SK-N-SH (cell line): ENCODE data around the gene ELOVL4. TPM values are rescaled to one million over a fixed set of nuclear protein-coding genes. Genes with fewer than 3 reads are reported as not detected.

ENCODE experiments used
- CTCF ChIA-PET: fragments of 300-600, 350-600 bp; formaldehyde crosslinking; extraction: SDS; loops from one replicate; lab custom pipeline; 2021; lab: Yijun Ruan, JAX
- POLR2A ChIA-PET: fragments of 350-600 bp; sonication (Branson Sonifier 250); formaldehyde crosslinking; extraction: SDS; loops from one replicate; lab custom pipeline; 2020; ENCODE audit warnings: antibody characterized with exemption, inconsistent platforms; lab: Yijun Ruan, JAX
- DNase-seq: peaks from one replicate; pipeline ENCODE4 v3.0.0; 2012
- H2AFZ ChIP-seq: fragments of 200-600 bp; sonication (generic); 2 replicates; pipeline ENCODE4 v1.8.1; 2016; ENCODE audit warnings: antibody characterized with exemption, mild to moderate bottlenecking, low read depth
- H3F3A ChIP-seq: fragments of 200-600 bp; sonication (generic); replicated peaks from 2 replicates; pipeline ENCODE3; 2016; ENCODE audit warnings: antibody characterized with exemption, mild to moderate bottlenecking; ENCODE audit not compliant: insufficient read depth
- H3K27ac ChIP-seq, 2 experiments: fragments of 200-500 bp in 1 of 2; fragments of 200-600 bp in 1 of 2; sonication (Bioruptor generic) in 1 of 2; sonication (generic), shearing (Covaris generic) in 1 of 2; 2 replicates each; pipeline versions ENCODE4 v1.5.1 to v1.6.1; 2014 to 2016; ENCODE audit warnings: low read depth in 2 of 2, inconsistent platforms in 1 of 2, low read length in 1 of 2, mild to moderate bottlenecking in 1 of 2, mixed read lengths in 1 of 2
- H3K27me3 ChIP-seq: fragments of 200-600 bp; sonication (generic), shearing (Covaris generic); 2 replicates; pipeline ENCODE4 v1.6.1; 2016; ENCODE audit warnings: mixed run types; ENCODE audit not compliant: insufficient read depth
- H3K36me3 ChIP-seq, 2 experiments: fragments of 200-500 bp in 1 of 2; fragments of 200-600 bp in 1 of 2; sonication (Bioruptor generic) in 1 of 2; sonication (generic) in 1 of 2; replicated peaks in 1 of 2; 2 replicates each; pipeline versions ENCODE3 to v1.5.1; 2014 to 2016; ENCODE audit warnings: low read length in 1 of 2, mild to moderate bottlenecking in 1 of 2; ENCODE audit not compliant: insufficient read depth in 2 of 2, control insufficient read depth in 1 of 2
- H3K4me1 ChIP-seq, 2 experiments: fragments of 200-500 bp in 1 of 2; fragments of 200-600 bp in 1 of 2; sonication (Bioruptor generic) in 1 of 2; sonication (generic), shearing (Covaris generic) in 1 of 2; 2 replicates each; pipeline versions ENCODE4 v1.5.1 to v1.6.1; 2014 to 2016; ENCODE audit warnings: low read depth in 1 of 2, low read length in 1 of 2, mixed run types in 1 of 2; ENCODE audit not compliant: insufficient read depth in 2 of 2, control insufficient read depth in 1 of 2
- H3K4me2 ChIP-seq: fragments of 200-600 bp; sonication (generic), shearing (Covaris generic); 2 replicates; pipeline ENCODE4 v1.6.1; 2017; ENCODE audit warnings: mixed run types
- H3K4me3 ChIP-seq, 2 experiments: fragments of 200-500 bp in 1 of 2; fragments of 200-600 bp in 1 of 2; sonication (Bioruptor generic) in 1 of 2; sonication (generic), shearing (Covaris generic) in 1 of 2; 2 replicates each; pipeline versions ENCODE4 v1.5.1 to v1.8.1; 2014 to 2016; ENCODE audit warnings: low read depth in 2 of 2, inconsistent platforms in 1 of 2, low read length in 1 of 2, mild to moderate bottlenecking in 1 of 2, mixed read lengths in 1 of 2, moderate library complexity in 1 of 2
- H3K79me2 ChIP-seq: fragments of 200-600 bp; sonication (generic); 2 replicates; pipeline ENCODE4 v1.8.1; 2017; ENCODE audit warnings: mild to moderate bottlenecking; ENCODE audit not compliant: insufficient read depth
- H3K9ac ChIP-seq: fragments of 200-600 bp; sonication (generic); 2 replicates; pipeline ENCODE4 v1.6.1; 2017; ENCODE audit warnings: mixed run types
- H3K9me2 ChIP-seq: fragments of 200-600 bp; sonication (generic); 2 replicates; pipeline ENCODE4 v1.6.1; 2017; ENCODE audit warnings: mixed run types
- H3K9me3 ChIP-seq: fragments of 200-600 bp; sonication (generic); 2 replicates; pipeline ENCODE4 v1.6.1; 2017; ENCODE audit warnings: mixed run types, mild to moderate bottlenecking, moderate library complexity
- H4K20me1 ChIP-seq: fragments of 200-600 bp; sonication (generic); 2 replicates; pipeline ENCODE4 v1.6.1; 2017; ENCODE audit warnings: mild to moderate bottlenecking, mixed run types; ENCODE audit not compliant: insufficient read depth
- CHD2 ChIP-seq: fragments of 150-350 bp; IDR thresholded peaks from 2 replicates; pipeline ENCODE4 v1.6.1; 2018; ENCODE audit warnings: low read length; ENCODE audit not compliant: partially characterized antibody
- CTCF ChIP-seq: fragments of 200-600 bp; sonication (generic); IDR thresholded peaks from 2 replicates; pipeline ENCODE4 v1.6.1; 2017; ENCODE audit warnings: antibody characterized with exemption, mild to moderate bottlenecking, moderate library complexity
- ELF1 ChIP-seq: IDR thresholded peaks from 2 replicates; pipeline ENCODE4 v1.4.0; 2012
- EP300 ChIP-seq, 2 experiments: IDR thresholded peaks; 2 replicates each; pipeline versions ENCODE4 v1.4.0 to v1.6.1; 2012; ENCODE audit warnings: borderline replicate concordance in 1 of 2, low read depth in 1 of 2, low read length in 1 of 2
- EZH2phosphoT487 ChIP-seq: fragments of 200-600 bp; sonication (generic); IDR thresholded peaks from 2 replicates; pipeline ENCODE4 v1.6.1; 2017; ENCODE audit warnings: low read depth, mixed run types, mild to moderate bottlenecking, antibody characterized with exemption, moderate library complexity, borderline replicate concordance
- FOSL2 ChIP-seq: IDR thresholded peaks from 2 replicates; pipeline ENCODE4 v1.4.0; 2012; ENCODE audit warnings: low read depth, mild to moderate bottlenecking, moderate library complexity, borderline replicate concordance
- FOXJ3 ChIP-seq: sonication (generic); formaldehyde crosslinking; IDR thresholded peaks from 2 replicates; pipeline ENCODE4 v1.5.1; 2020; ENCODE audit warnings: mild to moderate bottlenecking, missing genetic modification reagents
- FOXM1 ChIP-seq: IDR thresholded peaks from 2 replicates; pipeline ENCODE4 v1.4.0; 2012; ENCODE audit warnings: low read depth, mild to moderate bottlenecking
- IRF3 ChIP-seq: fragments of 150-350 bp; IDR thresholded peaks from 2 replicates; pipeline ENCODE4 v1.6.1; 2016; ENCODE audit warnings: mild to moderate bottlenecking, low read depth, low read length
- JUND ChIP-seq: IDR thresholded peaks from 2 replicates; pipeline ENCODE4 v1.4.0; 2012
- MAX ChIP-seq: IDR thresholded peaks from 2 replicates; pipeline ENCODE4 v1.4.0; 2012; ENCODE audit warnings: low read depth
- MEF2A ChIP-seq: IDR thresholded peaks from 2 replicates; pipeline ENCODE4 v1.4.0; 2012; ENCODE audit warnings: low read depth, borderline replicate concordance
- NRF1 ChIP-seq: IDR thresholded peaks from 2 replicates; pipeline ENCODE4 v1.6.1; 2012; ENCODE audit warnings: low read depth, mild to moderate bottlenecking, low read length
- RXRA ChIP-seq: IDR thresholded peaks from 2 replicates; pipeline ENCODE4 v1.4.0; 2012; ENCODE audit warnings: low read depth, mild to moderate bottlenecking, borderline replicate concordance
- TCF12 ChIP-seq: IDR thresholded peaks from 2 replicates; pipeline ENCODE4 v1.4.0; 2012
- TEAD4 ChIP-seq: IDR thresholded peaks from 2 replicates; pipeline ENCODE4 v1.4.0; 2012; ENCODE audit warnings: mild to moderate bottlenecking, borderline replicate concordance; ENCODE audit not compliant: insufficient read depth
- USF1 ChIP-seq: IDR thresholded peaks from 2 replicates; pipeline ENCODE4 v1.4.0; 2012; ENCODE audit warnings: low read depth, borderline replicate concordance
- WGBS: methylation state at CpG from one replicate; pipeline ENCODE4 v1.1.6; 2017; ENCODE audit warnings: low lambda C conversion rate; 5-methylcytosine and 5-hydroxymethylcytosine counted together
- polyA plus RNA-seq, 3 experiments: library from polyadenylated mRNA; depleted of rRNA; stranded (reverse); fragments of >200 nt; gene quantifications; 2 replicates each; pipeline ENCODE4 v1.2.3, GENCODE V29; 2012
- TF ChIP-seq, protein P1 (sequence below): IDR thresholded peaks from 2 replicates; pipeline ENCODE4; 2012
- TF ChIP-seq, protein P2 (sequence below): IDR thresholded peaks from 2 replicates; pipeline ENCODE4 v1.4.0; 2012; ENCODE audit warnings: low read depth, borderline replicate concordance
- TF ChIP-seq, protein P3 (sequence below): IDR thresholded peaks from 2 replicates; pipeline ENCODE4 v1.6.1; 2012; ENCODE audit warnings: mild to moderate bottlenecking, low read depth, low read length, moderate library complexity

Gene ELOVL4
- polyA plus RNA-seq, 1 of the 3 experiments (the other 2 are of a cell fraction) = 1.9 TPM

DNA sequence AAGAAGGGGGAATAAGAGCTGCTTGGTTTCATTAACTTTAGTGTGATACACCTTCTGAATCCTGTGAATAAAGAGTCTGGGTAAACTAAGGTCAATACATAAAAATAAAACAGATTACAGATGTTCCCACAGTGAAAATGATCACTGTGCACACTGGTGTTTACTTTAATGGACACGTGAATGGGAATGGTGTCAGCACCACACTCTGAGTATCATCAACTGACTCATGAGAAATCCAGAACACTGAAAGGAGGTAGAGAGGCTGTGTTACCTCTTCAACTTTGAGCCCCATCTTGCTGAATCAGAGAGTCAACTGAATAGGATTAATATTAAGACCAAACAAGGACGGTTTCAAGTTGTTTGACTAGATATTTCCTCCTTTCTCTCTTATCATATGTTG, 75.0 kb downstream of the ELOVL4 start:
- DNase-seq = no peak
- H3F3A ChIP-seq = no peaks in the 10 kb centered on the region
- H3K4me2 ChIP-seq = no peak overlapping the region
- ChIA-PET CTCF (interaction anchor here (1.2 to 5.4 kb wide), 3 partner anchors 16 to 302 kb away, joined by 3 to 40 read pairs (median 3); no protein-coding TSS in a partner anchor), POLR2A (no interaction called here)
- H3K9me3 ChIP-seq = no peaks in the 10 kb centered on the region
- H2AFZ ChIP-seq = no peak overlapping the region
- H3K9ac ChIP-seq = no peak overlapping the region
- no peaks in the 10 kb centered on the region for H3K27me3 ChIP-seq
- no peaks in the 10 kb centered on the region for H4K20me1 ChIP-seq
- H3K9me2 ChIP-seq = no peaks in the 10 kb centered on the region
- H3K79me2 ChIP-seq = no peaks in the 10 kb centered on the region
- no peak overlapping the region for H3K27ac ChIP-seq
- H3K36me3 ChIP-seq = no peaks in the 10 kb centered on the region
- 60% methylated on average over 2 of the region's 2 CpGs for WGBS
- no peak overlapping the region for H3K4me3 ChIP-seq
- peaks cover 0 to 13% of the 10 kb centered on the region in 2 experiments; a peak in 2 of 4 replicates for H3K4me1 ChIP-seq
- TF ChIP-seq FOSL2 (no peak), USF1 (no peak), ELF1 (no peak), FOXJ3 (no peak), CHD2 (no peak), TEAD4 (no peak), CTCF (no peak), FOXM1 (no peak), EZH2phosphoT487 (no peak), TCF12 (no peak), EP300 (IDR thresholded peaks at IDR 0.05; ENCODE audit: borderline replicate concordance in 1 of 2, low read depth in 1 of 2, low read length in 1 of 2) (no peak), MEF2A (no peak), MAX (no peak), RXRA (no peak), IRF3 (no peak), JUND (no peak), NRF1 (no peak)
- TF ChIP-seq, protein P1, sequence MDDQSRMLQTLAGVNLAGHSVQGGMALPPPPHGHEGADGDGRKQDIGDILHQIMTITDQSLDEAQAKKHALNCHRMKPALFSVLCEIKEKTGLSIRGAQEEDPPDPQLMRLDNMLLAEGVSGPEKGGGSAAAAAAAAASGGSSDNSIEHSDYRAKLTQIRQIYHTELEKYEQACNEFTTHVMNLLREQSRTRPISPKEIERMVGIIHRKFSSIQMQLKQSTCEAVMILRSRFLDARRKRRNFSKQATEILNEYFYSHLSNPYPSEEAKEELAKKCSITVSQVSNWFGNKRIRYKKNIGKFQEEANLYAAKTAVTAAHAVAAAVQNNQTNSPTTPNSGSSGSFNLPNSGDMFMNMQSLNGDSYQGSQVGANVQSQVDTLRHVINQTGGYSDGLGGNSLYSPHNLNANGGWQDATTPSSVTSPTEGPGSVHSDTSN = no peak
- TF ChIP-seq, protein P2, sequence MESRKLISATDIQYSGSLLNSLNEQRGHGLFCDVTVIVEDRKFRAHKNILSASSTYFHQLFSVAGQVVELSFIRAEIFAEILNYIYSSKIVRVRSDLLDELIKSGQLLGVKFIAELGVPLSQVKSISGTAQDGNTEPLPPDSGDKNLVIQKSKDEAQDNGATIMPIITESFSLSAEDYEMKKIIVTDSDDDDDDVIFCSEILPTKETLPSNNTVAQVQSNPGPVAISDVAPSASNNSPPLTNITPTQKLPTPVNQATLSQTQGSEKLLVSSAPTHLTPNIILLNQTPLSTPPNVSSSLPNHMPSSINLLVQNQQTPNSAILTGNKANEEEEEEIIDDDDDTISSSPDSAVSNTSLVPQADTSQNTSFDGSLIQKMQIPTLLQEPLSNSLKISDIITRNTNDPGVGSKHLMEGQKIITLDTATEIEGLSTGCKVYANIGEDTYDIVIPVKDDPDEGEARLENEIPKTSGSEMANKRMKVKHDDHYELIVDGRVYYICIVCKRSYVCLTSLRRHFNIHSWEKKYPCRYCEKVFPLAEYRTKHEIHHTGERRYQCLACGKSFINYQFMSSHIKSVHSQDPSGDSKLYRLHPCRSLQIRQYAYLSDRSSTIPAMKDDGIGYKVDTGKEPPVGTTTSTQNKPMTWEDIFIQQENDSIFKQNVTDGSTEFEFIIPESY = no peak
- TF ChIP-seq, protein P3, sequence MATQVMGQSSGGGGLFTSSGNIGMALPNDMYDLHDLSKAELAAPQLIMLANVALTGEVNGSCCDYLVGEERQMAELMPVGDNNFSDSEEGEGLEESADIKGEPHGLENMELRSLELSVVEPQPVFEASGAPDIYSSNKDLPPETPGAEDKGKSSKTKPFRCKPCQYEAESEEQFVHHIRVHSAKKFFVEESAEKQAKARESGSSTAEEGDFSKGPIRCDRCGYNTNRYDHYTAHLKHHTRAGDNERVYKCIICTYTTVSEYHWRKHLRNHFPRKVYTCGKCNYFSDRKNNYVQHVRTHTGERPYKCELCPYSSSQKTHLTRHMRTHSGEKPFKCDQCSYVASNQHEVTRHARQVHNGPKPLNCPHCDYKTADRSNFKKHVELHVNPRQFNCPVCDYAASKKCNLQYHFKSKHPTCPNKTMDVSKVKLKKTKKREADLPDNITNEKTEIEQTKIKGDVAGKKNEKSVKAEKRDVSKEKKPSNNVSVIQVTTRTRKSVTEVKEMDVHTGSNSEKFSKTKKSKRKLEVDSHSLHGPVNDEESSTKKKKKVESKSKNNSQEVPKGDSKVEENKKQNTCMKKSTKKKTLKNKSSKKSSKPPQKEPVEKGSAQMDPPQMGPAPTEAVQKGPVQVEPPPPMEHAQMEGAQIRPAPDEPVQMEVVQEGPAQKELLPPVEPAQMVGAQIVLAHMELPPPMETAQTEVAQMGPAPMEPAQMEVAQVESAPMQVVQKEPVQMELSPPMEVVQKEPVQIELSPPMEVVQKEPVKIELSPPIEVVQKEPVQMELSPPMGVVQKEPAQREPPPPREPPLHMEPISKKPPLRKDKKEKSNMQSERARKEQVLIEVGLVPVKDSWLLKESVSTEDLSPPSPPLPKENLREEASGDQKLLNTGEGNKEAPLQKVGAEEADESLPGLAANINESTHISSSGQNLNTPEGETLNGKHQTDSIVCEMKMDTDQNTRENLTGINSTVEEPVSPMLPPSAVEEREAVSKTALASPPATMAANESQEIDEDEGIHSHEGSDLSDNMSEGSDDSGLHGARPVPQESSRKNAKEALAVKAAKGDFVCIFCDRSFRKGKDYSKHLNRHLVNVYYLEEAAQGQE = no peak
